GM12878 (cell line): ENCODE measurements around the gene CCNT2. TPM values are rescaled to one million over a fixed set of nuclear protein-coding genes. Genes with fewer than 3 reads are reported as not detected.

Experiments used
- CREB1 ChIP-seq: IDR thresholded peaks from 2 replicates; pipeline ENCODE4 v1.6.1; 2012; ENCODE audit warnings: low read depth, mild to moderate bottlenecking, inconsistent platforms
- EP300 ChIP-seq, 2 experiments: fragments of 150-350 bp in 1 of 2; IDR thresholded peaks; 2 replicates each; pipeline ENCODE4 v1.6.1; 2011 to 2012; ENCODE audit warnings: low read depth in 2 of 2, low read length in 2 of 2, borderline replicate concordance in 1 of 2, improper control_type of control experiment in 1 of 2, inconsistent platforms in 1 of 2; ENCODE audit not compliant: control insufficient read depth in 1 of 2
- NFYB ChIP-seq: IDR thresholded peaks from 2 replicates; pipeline ENCODE4 v1.6.1; 2011; ENCODE audit warnings: low read depth, mild to moderate bottlenecking, low read length, improper control_type of control experiment, moderate library complexity; ENCODE audit not compliant: insufficient read depth
- PML ChIP-seq: IDR thresholded peaks from 2 replicates; pipeline ENCODE4 v1.6.1; 2012; ENCODE audit warnings: low read length, inconsistent platforms
- REST ChIP-seq: IDR thresholded peaks from 2 replicates; pipeline ENCODE4 v1.6.1; 2012; ENCODE audit warnings: mild to moderate bottlenecking, low read depth, low read length
- RFX5 ChIP-seq: IDR thresholded peaks from 2 replicates; pipeline ENCODE4 v1.6.1; 2011; ENCODE audit warnings: low read depth, low read length, improper control_type of control experiment
- SMC3 ChIP-seq: IDR thresholded peaks from 2 replicates; pipeline ENCODE4 v1.6.1; 2011; ENCODE audit warnings: low read length, improper control_type of control experiment, borderline replicate concordance
- STAT3 ChIP-seq: IDR thresholded peaks from 2 replicates; pipeline ENCODE4 v1.6.1; 2011; ENCODE audit warnings: low read depth, low read length, improper control_type of control experiment
- TARDBP ChIP-seq: IDR thresholded peaks from 2 replicates; pipeline ENCODE4 v1.6.1; 2016; ENCODE audit warnings: borderline replicate concordance
- TCF12 ChIP-seq: IDR thresholded peaks from 2 replicates; pipeline ENCODE4 v1.6.1; 2011; ENCODE audit warnings: low read depth, mild to moderate bottlenecking, low read length
- ZBTB11 ChIP-seq: fragments of 450-650 bp; formaldehyde crosslinking; IDR thresholded peaks from 2 replicates; pipeline ENCODE4 v1.5.0; 2022; ENCODE audit warnings: mild to moderate bottlenecking, missing genetic modification characterization
- polyA plus RNA-seq, 11 experiments: library from polyadenylated mRNA; depleted of rRNA in 4 of 11; unstranded in 6 of 11; stranded (reverse) in 5 of 11; fragments of >200 nt; fragmentation: Nextera tagmentation in 4 of 11; fragmentation: Illumina TruSeq in 1 of 11; extraction: Ambion mirVana in 4 of 11; extraction: Trizol in 1 of 11; gene quantifications; 1 replicate in 1 of 11; 2 replicates in 10 of 11; pipeline versions ENCODE4 v1.2.1 to v1.2.3, GENCODE V29; 2011 to 2016; ENCODE audit warnings: inconsistent platforms in 2 of 11, missing spikeins in 2 of 11, low read depth in 1 of 11
- total RNA-seq, 4 experiments: library from RNA; depleted of rRNA in 3 of 4; stranded (reverse); fragments of >200 nt in 3 of 4; fragmentation: Illumina TruSeq in 1 of 4; extraction: Trizol in 1 of 4; gene quantifications; 2 replicates each; pipeline versions ENCODE4 v1.2.1 to v1.2.3, GENCODE V29; 2013 to 2021
- TF ChIP-seq, protein P1 (sequence below): IDR thresholded peaks from 2 replicates; pipeline ENCODE4 v1.6.1; 2012; ENCODE audit warnings: low read length, inconsistent platforms
- TF ChIP-seq, protein P2 (sequence below): fragments of 450-650 bp; IDR thresholded peaks from 2 replicates; pipeline ENCODE4 v1.6.1; 2016; ENCODE audit warnings: mild to moderate bottlenecking
- TF ChIP-seq, protein P3 (sequence below): fragments of 450-650 bp; IDR thresholded peaks from 2 replicates; pipeline ENCODE4 v1.6.1; 2017; ENCODE audit warnings: mild to moderate bottlenecking, moderate library complexity

The CCNT2 gene
- total and polyA plus RNA-seq, 10 of the 15 experiments (the other 5 are each of a cell fraction or from before 2014, with no cell fraction given), result 6.0 to 25.6 (median 20.0) TPM

GRCh38 chr2:134918526-134919340 lies at the start of gene CCNT2 (continued):
- TF ChIP-seq, protein P1, sequence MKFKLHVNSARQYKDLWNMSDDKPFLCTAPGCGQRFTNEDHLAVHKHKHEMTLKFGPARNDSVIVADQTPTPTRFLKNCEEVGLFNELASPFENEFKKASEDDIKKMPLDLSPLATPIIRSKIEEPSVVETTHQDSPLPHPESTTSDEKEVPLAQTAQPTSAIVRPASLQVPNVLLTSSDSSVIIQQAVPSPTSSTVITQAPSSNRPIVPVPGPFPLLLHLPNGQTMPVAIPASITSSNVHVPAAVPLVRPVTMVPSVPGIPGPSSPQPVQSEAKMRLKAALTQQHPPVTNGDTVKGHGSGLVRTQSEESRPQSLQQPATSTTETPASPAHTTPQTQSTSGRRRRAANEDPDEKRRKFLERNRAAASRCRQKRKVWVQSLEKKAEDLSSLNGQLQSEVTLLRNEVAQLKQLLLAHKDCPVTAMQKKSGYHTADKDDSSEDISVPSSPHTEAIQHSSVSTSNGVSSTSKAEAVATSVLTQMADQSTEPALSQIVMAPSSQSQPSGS, result no peak; the same call in 1 of the 2 replicates
- no peak for TF ChIP-seq REST
- TF ChIP-seq RFX5, result peak; percentile 13; the same call in 1 of the 2 replicates
- no peak for TF ChIP-seq ZBTB11
- no peak for TF ChIP-seq NFYB
- TF ChIP-seq, protein P2, sequence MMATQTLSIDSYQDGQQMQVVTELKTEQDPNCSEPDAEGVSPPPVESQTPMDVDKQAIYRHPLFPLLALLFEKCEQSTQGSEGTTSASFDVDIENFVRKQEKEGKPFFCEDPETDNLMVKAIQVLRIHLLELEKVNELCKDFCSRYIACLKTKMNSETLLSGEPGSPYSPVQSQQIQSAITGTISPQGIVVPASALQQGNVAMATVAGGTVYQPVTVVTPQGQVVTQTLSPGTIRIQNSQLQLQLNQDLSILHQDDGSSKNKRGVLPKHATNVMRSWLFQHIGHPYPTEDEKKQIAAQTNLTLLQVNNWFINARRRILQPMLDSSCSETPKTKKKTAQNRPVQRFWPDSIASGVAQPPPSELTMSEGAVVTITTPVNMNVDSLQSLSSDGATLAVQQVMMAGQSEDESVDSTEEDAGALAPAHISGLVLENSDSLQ, result peak; percentile 16; the same call in 1 of the 2 replicates
- TF ChIP-seq STAT3, result no peak
- peak; percentile 51; the same call in 1 of the 2 replicates for TF ChIP-seq TARDBP
- TF ChIP-seq TCF12, result no peak
- peak; percentile 97 for TF ChIP-seq CREB1
- peak in 1 of 2 experiments; percentile 35; a peak in 1 of 4 replicates for TF ChIP-seq EP300 (IDR thresholded peaks at IDR 0.05; ENCODE audit: borderline replicate concordance in 1 of 2, control insufficient read depth in 1 of 2, low read depth in 2 of 2, low read length in 2 of 2)
- no peak for TF ChIP-seq SMC3
- TF ChIP-seq, protein P3, sequence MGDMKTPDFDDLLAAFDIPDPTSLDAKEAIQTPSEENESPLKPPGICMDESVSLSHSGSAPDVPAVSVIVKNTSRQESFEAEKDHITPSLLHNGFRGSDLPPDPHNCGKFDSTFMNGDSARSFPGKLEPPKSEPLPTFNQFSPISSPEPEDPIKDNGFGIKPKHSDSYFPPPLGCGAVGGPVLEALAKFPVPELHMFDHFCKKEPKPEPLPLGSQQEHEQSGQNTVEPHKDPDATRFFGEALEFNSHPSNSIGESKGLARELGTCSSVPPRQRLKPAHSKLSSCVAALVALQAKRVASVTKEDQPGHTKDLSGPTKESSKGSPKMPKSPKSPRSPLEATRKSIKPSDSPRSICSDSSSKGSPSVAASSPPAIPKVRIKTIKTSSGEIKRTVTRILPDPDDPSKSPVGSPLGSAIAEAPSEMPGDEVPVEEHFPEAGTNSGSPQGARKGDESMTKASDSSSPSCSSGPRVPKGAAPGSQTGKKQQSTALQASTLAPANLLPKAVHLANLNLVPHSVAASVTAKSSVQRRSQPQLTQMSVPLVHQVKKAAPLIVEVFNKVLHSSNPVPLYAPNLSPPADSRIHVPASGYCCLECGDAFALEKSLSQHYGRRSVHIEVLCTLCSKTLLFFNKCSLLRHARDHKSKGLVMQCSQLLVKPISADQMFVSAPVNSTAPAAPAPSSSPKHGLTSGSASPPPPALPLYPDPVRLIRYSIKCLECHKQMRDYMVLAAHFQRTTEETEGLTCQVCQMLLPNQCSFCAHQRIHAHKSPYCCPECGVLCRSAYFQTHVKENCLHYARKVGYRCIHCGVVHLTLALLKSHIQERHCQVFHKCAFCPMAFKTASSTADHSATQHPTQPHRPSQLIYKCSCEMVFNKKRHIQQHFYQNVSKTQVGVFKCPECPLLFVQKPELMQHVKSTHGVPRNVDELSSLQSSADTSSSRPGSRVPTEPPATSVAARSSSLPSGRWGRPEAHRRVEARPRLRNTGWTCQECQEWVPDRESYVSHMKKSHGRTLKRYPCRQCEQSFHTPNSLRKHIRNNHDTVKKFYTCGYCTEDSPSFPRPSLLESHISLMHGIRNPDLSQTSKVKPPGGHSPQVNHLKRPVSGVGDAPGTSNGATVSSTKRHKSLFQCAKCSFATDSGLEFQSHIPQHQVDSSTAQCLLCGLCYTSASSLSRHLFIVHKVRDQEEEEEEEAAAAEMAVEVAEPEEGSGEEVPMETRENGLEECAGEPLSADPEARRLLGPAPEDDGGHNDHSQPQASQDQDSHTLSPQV, result no peak
- peak; percentile 39; the same call in 1 of the 2 replicates for TF ChIP-seq PML
